HG03354 (cell line): ENCODE results near the gene HERC5.
A peak's percentile ranks its signal among the peaks of the same experiment; 100 is the strongest.
"Not testable (repeated sequence)": the region's sequence is repeated elsewhere in the genome, so short reads cannot be mapped to it uniquely, and the experiment has no call there.

Experiments used
- ATAC-seq: cut with Tn5 transposase; IDR thresholded peaks from one replicate; pipeline ENCODE4 v1.9.1; 2021; ENCODE audit warnings: mild to moderate bottlenecking; ENCODE audit not compliant: unreplicated experiment, poor library complexity, severe bottlenecking

Gene HERC5

GRCh38 chr4:88447371-88448095 lies 9.4 kb upstream of the HERC5 start:
- no peak for ATAC-seq

DNA sequence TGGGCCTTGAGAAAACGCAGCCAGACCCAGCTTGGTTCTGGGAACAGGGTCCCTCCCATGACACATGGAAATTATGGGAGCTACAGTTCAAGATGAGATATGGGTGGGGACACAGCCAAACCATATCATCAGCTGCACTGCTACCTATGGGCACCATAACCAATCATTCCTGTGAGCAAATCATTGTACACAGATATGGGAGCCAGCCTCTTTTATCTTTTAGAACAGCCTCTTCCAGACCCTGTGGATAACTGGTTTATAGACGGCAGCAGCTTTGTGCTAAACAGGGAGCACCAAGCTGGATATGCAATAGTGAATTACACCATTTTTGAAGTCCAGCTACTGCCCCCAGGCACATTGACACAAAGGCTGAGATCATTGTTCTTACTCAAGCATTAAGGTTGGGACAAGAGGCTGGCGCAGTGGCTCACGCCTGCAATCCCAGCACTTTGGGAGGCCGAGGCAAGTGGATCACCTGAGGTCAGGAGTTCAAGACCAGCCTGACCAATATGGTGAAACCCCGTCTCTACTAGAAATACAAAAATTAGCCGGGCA lies 8.6 kb upstream of the HERC5 start:
- ATAC-seq = not testable (repeated sequence)

GRCh38 chr4:88448889-88449288 lies 8.0 kb upstream of the HERC5 start:
- no peak for ATAC-seq

DNA sequence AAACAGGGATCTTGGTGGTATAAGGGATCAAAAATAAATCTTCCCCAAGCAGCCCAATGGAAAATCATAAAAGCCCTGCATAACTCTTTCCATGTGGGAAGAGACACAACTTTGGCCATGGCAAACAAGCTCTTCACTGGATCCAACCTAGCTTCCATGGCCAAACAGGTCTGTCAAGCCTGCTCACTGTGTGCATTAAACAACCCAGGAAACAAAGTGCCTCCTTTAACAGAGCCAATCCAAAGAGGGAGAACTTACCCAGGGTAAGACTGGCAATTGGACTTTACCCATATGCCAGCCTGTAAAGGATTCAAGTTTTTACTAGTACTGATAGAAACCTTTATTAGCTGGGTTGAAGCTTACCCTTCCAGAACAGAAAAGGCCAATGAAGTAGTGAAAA lies 7.6 kb upstream of the HERC5 start:
- no peak for ATAC-seq

GRCh38 chr4:88451205-88451604 lies 5.7 kb upstream of the HERC5 start:
- ATAC-seq = no peak

GRCh38 chr4:88452912-88453311 lies 4.0 kb upstream of the HERC5 start:
- no peak for ATAC-seq

DNA sequence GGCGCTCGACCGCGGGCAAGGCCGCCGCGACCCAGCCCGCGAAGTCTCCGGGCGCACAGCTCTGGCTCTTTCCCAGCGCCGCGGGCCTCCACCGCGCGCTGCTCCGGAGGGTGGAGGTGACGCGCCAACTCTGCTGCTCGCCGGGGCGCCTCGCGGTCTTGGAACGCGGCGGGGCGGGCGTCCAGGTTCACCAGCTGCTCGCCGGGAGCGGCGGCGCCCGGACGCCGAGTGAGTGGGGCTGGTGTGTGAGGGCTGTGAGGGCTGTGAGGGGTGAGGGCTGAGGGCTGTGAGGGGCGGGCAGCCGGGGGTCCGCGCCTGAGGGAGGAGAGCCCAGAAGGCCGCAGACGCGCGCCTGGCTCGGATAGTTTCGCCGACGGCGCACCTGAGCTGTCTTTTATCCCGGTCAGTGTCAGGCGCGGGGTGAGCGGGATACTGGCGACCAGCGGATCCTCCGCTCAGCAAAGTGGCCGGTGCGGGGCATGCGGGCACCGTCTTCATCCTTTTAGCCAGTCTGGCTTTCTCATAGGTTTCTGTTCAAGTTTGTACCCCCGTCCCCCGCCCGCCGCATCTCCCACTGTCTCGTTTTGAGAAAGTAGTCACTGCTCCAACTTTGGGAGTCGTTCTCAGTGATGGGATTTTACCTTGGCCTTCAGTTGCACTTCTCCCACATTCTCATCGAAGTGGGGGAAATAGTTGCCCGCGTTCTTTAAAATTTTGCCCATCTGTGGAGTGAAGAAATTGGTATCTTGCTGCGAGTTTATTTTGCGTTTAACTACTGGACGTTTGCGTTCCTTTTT lies 586 bp downstream of the HERC5 start:
- peak; percentile 49 for ATAC-seq

- ATAC-seq = no peak
Measured at GRCh38 chr4:88458104-88458740, 1.3 kb downstream of the HERC5 start.

- no peak for ATAC-seq
Measured at GRCh38 chr4:88465653-88466192, 8.8 kb downstream of the HERC5 start.

DNA sequence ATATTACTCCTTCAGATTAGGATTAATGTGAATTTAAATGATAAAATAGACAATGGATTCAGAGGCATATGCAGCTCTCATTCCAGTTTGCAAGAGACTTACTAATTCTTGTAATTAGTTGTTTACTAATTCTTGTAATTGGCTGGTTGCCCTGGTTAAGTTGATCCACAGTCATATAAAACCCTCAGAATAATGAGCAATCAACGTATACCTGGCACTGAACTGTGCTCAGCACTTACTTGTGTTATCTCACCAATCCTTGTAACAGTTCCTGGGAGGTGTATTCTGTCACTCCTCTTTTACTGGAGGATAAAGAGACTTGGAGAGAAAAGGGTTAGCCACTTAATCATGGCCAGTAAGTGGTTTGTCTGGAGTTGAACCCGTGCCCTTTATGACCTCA lies 10.5 kb downstream of the HERC5 start:
- ATAC-seq = no peak

GRCh38 chr4:88477229-88477860 lies 20.4 kb downstream of the HERC5 start:
- ATAC-seq = no peak

DNA sequence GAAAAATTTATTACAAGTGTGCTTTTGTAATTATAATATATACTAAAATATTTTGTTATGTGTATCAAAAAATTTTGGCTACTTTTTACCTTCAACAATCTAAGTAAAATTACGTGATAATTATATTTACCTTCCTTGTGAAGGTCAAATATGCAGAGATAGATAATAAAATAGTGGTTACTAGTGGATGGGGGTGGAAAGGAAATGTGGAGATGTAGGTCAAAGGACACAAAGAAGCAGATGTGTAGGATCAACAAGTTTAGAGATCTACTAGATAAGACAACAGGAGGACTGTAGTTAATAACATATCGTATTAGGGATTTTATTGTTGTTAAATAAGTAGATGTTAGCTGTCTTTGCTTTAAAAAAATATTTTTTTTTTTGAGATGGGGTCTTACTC lies 21.3 kb downstream of the HERC5 start:
- no peak for ATAC-seq

DNA sequence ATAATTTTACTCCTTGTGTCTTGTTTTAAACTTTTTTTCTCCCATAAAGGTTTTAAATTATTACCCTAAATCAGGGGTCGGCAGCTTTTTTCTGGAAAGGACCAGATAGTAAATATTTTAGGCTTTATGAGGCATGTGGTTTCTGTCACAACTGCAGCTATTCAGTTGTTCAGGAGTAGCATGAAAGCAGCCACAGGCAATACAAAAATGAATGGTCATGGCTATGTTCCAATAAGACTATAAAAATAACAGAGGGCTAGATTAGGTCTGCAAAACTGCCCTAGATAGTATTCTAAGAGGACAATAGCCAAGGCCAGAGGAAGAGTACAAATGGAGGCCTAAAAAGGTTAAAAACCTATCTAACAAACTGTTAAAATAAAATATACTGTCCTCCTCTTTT lies 24.6 kb downstream of the HERC5 start:
- no peak for ATAC-seq

DNA sequence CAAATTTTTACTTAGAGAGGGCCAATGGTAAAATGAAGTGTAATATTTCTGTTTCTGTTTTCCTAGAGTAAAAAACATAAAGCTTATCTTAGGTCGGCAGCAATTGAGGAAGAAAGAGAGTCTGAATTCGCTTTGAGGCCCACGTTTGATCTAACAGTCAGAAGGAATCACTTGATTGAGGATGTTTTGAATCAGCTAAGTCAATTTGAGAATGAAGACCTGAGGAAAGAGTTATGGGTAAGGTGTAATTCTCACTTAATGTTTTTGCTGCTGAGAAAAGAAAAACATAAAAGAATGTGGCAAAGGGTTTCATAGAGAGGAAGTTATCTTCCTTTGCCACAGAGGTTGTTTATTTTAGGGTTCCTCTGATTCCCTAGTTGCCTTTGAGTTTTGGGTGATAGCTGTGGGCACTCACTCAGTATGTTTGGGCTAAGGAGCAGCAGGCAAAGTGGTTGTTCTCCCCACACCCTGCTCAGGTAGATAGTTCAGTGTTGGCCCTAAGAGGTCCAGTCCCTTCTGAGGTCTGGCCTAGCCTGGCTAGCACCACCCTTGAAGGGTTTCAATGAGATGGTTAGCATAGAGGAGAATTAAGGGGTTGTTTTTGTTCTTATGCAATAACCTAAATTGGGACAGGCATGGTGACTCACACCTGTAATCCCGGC lies 32.3 kb downstream of the HERC5 start:
- no peak for ATAC-seq

GRCh38 chr4:88497859-88498409 lies 41.0 kb downstream of the HERC5 start:
- no peak for ATAC-seq

GRCh38 chr4:88503344-88503743 lies 46.4 kb downstream of the HERC5 start:
- no peak for ATAC-seq

GRCh38 chr4:88511236-88511635 lies 54.3 kb downstream of the HERC5 start:
- ATAC-seq = no peak

DNA sequence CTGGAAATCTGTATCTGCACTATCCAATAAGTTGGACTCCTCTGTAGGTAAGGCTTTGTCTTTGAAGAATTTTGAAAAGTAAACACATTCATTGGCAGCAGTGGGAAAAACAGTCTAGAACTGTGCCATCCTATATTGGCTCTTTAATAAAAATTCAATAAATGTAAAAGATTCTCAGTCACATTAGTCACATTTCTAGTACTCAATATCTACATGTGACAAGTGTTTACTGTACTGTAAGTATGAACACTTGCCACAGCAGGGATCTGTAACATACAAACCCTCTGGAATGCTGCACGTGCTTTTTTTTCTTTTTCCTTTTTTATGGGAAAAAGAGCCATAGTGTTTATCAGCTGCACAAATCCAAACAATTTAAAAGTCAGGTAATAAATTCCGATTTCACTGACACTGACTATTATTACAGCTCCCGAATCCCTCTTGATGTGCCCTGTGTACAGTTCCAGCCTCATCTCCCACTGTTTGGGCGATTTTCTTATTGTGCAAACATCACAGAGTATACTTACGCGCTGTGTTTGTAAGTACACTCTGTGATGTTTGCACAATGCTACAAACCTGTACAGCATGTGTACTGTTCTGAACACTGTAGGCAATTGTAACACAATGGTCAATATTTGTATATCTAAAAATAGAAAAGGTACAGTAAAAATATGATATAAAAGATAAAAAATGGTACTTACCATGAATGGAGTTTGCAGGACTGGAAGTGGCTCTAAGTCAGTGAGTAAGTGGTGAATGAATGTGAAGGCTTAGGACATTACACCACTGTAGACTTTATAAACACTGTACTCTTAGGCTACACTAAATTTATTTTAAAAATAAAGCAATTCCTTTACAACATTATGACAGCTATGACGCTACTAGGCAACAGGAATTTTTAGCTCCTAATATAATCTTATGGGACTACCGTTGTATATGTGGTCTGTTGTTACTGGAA lies 57.9 kb downstream of the HERC5 start:
- ATAC-seq = no peak
